ENCODE results near the gene CST9. TPM values are rescaled to one million over a fixed set of nuclear protein-coding genes. Genes with fewer than 3 reads are reported as not detected.
"Not testable (repeated sequence)": the region's sequence is repeated elsewhere in the genome, so short reads cannot be mapped to it uniquely, and the experiment has no call there.

Gene CST9
- total RNA-seq, 1 experiment from 2014 or later = not detected

- intact Hi-C loops (cut with micrococcal nuclease) = no loop called here
- Histone ChIP-seq H3K9ac (ENCODE audit: low read length) (peak overlapping the region; percentile 77), H3K4me3 (ENCODE audit: low read length) (peak overlapping the region; percentile 72), H3K27ac (ENCODE audit: low read length) (peak overlapping the region; percentile 89), H3K9me2 (replicated peaks; ENCODE audit: low read length) (no peaks in the 10 kb centered on the region), H3K4me1 (ENCODE audit: insufficient read depth, low read length) (peaks cover 31% of the 10 kb centered on the region), H3K4me2 (ENCODE audit: low read length) (peak overlapping the region; percentile 94), H3K9me3 (ENCODE audit: low read length) (no peaks in the 10 kb centered on the region), H2AFZ (ENCODE audit: low read length) (peak overlapping the region; percentile 80), H3F3A (ENCODE audit: low read length, unreplicated experiment) (no peaks in the 10 kb centered on the region), H3K27me3 (ENCODE audit: low read length) (no peaks in the 10 kb centered on the region), H3K79me2 (ENCODE audit: low read length) (no peaks in the 10 kb centered on the region), H4K20me1 (ENCODE audit: low read length) (no peaks in the 10 kb centered on the region), H3K36me3 (ENCODE audit: low read depth, low read length) (no peaks in the 10 kb centered on the region)
- peak; percentile 100 for ATAC-seq
- CTCF ChIA-PET = no interaction called here
- TF ChIP-seq EZH2 (IDR thresholded peaks at IDR 0.05; ENCODE audit: low read length, unreplicated experiment) (no peak), EZH2phosphoT487 (IDR thresholded peaks at IDR 0.05; ENCODE audit: borderline replicate concordance, low read length) (no peak), CTCF (conservative IDR thresholded peaks at IDR 0.05; ENCODE audit: low read depth, low read length) (no peak)
- POLR2A ChIA-PET (ENCODE audit: unreplicated experiment) = no interaction called here
- DNase-seq = peak; percentile 92
- TSS peak; percentile 78 for BruUV-seq (replicated peaks)
Observed at GRCh38 chr20:23622839-23623343, 17.2 kb upstream of the CST9 start.

- not testable (repeated sequence) for BruUV-seq (replicated peaks)
Observed at GRCh38 chr20:23622401-23622800, 16.7 kb upstream of the CST9 start.

GRCh38 chr20:23620670-23621386, 15.1 kb upstream of the CST9 start:
- H3K4me2 ChIP-seq (ENCODE audit: low read length); H3K9ac ChIP-seq (ENCODE audit: low read length); H4K20me1 ChIP-seq (ENCODE audit: low read length); H3F3A ChIP-seq (ENCODE audit: low read length, unreplicated experiment); intact Hi-C loops (cut with micrococcal nuclease); H3K27me3 ChIP-seq (ENCODE audit: low read length); H3K27ac ChIP-seq (ENCODE audit: low read length); H3K9me2 ChIP-seq (replicated peaks; ENCODE audit: low read length); H3K79me2 ChIP-seq (ENCODE audit: low read length); DNase-seq; H2AFZ ChIP-seq (ENCODE audit: low read length); H3K9me3 ChIP-seq (ENCODE audit: low read length); H3K36me3 ChIP-seq (ENCODE audit: low read depth, low read length); POLR2A ChIA-PET (ENCODE audit: unreplicated experiment); CTCF ChIA-PET; BruUV-seq (replicated peaks); ATAC-seq; H3K4me3 ChIP-seq (ENCODE audit: low read length): not testable (repeated sequence)
- peaks cover 22% of the 10 kb centered on the region for H3K4me1 ChIP-seq (ENCODE audit: insufficient read depth, low read length)

More at GRCh38 chr20:23622401-23622800, 16.7 kb upstream of the CST9 start:
- Histone ChIP-seq H3K9ac (ENCODE audit: low read length) (peak overlapping the region; percentile 77; the same call in 1 of the 2 replicates), H3K4me2 (ENCODE audit: low read length) (peak overlapping the region; percentile 94), H3K4me1 (ENCODE audit: insufficient read depth, low read length) (peaks cover 31% of the 10 kb centered on the region), H3K4me3 (ENCODE audit: low read length) (peak overlapping the region; percentile 72; the same call in 1 of the 2 replicates), H3K27ac (ENCODE audit: low read length) (peak overlapping the region; percentile 89)
- POLR2A ChIA-PET (ENCODE audit: unreplicated experiment); H4K20me1 ChIP-seq (ENCODE audit: low read length); H3F3A ChIP-seq (ENCODE audit: low read length, unreplicated experiment); H3K9me3 ChIP-seq (ENCODE audit: low read length); intact Hi-C loops (cut with micrococcal nuclease); H2AFZ ChIP-seq (ENCODE audit: low read length); DNase-seq; H3K79me2 ChIP-seq (ENCODE audit: low read length); H3K36me3 ChIP-seq (ENCODE audit: low read depth, low read length); ATAC-seq; H3K9me2 ChIP-seq (replicated peaks; ENCODE audit: low read length); H3K27me3 ChIP-seq (ENCODE audit: low read length); CTCF ChIA-PET: not testable (repeated sequence)

All from PC-3 (cell line).